GM21423 (cell line): ENCODE data around the gene IPO7.
"Not testable (repeated sequence)": the region's sequence is repeated elsewhere in the genome, so short reads cannot be mapped to it uniquely, and the experiment has no call there.

Source experiments
- ATAC-seq: cut with Tn5 transposase; IDR thresholded peaks from one replicate; pipeline ENCODE4 v1.9.1; 2021; ENCODE audit warnings: mild to moderate bottlenecking, moderate library complexity; ENCODE audit not compliant: unreplicated experiment

IPO7 gene

DNA sequence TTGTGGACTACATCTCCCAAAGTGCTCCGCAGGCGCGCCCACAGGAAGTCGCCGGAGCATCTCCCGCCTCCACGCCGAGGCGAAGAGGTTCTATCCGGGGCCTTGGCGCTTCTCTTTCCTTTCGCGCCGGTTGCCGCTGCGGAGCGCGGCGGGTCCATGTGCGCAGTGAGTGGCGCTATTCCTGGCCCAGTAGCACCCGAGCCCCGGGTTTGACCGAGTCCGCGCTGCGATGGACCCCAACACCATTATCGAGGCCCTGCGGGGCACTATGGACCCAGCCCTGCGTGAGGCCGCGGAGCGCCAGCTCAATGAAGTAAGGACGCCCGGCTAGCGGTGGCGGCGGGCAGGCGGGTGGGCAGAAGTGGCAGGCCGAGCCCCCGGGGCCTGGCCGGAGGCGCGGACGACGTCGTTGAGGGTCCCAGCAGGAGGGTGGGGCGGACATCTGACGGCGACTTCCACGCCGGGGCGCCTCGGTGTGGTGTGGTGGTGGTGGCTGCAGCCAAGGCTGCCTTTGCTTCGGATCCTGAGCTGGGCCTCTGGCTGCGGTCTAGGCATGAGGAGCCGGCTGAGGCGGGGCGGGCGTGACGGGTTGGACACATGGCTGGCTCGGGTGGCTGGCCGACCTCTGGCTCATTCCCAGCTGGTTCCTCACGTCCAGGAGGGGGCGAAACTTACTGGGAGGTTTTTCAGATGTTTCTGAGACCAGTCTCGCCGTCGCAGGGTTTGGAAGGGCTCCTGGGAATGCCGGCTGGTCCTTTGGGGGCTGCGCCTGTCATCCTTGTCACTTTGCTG, at the start of gene IPO7:
Gene IPO7, plus strand, starts transcription at position 118 of the 792 bp plus-strand sequence. Its CDS starts 112 bp downstream, at position 230.
- ATAC-seq = peak; percentile 94

- ATAC-seq = no peak
Observed at GRCh38 chr11:9341638-9342178, 42.7 kb upstream of the IPO7 start.

- no peak for ATAC-seq
Observed at GRCh38 chr11:9344061-9344680, 40.3 kb upstream of the IPO7 start.

DNA sequence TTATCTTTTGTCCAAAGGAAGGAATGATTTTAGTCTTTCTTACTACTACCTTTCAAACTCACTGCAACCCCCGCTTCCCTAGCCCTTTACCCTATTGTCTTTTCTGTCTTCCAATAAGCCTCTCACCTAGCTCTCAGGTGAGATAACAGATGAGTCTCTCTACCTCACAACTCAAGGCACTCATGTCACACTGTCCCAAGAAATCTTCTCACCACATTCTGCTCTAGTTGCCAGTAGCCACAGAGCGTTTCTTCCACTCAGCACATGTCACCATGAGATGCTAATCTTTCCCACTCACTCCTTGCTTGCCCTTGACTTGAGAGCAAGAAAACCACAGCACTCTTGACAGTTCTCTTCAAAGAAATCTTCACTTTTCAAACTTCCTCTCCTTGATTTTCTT, 37.4 kb upstream of the IPO7 start:
- no peak for ATAC-seq

- not testable (repeated sequence) for ATAC-seq
Observed at GRCh38 chr11:9347779-9348178, 36.7 kb upstream of the IPO7 start.

DNA sequence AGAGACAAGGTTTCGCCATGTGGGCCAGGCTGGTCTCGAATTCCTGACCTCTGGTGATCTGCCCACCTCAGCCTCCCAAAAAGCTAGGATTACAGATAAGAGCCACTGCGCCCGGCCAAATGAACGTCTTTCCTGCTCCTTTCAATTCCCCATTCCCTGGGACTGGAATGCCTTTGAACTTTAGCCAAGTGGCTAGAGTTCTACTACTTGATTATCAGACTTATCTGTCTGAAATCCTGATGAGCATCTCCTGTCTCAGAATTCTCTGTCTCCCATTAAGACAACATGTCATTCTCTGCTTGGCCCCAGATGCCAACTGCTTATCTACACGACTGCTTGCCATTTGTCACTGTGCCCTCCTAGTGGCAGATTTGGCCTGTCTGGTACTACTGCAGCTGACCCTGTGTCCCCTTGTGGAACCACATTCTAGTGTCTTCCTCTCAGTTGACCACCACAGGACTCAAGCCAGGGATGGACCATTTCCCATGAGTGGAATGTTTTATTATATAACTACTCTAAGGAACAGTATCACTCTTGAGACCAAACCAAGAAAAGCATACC, 33.1 kb upstream of the IPO7 start:
- ATAC-seq = no peak

- ATAC-seq = no peak
Observed at GRCh38 chr11:9357041-9357440, 27.4 kb upstream of the IPO7 start.

GRCh38 chr11:9360862-9361622, 23.4 kb upstream of the IPO7 start:
- not testable (repeated sequence) for ATAC-seq

DNA sequence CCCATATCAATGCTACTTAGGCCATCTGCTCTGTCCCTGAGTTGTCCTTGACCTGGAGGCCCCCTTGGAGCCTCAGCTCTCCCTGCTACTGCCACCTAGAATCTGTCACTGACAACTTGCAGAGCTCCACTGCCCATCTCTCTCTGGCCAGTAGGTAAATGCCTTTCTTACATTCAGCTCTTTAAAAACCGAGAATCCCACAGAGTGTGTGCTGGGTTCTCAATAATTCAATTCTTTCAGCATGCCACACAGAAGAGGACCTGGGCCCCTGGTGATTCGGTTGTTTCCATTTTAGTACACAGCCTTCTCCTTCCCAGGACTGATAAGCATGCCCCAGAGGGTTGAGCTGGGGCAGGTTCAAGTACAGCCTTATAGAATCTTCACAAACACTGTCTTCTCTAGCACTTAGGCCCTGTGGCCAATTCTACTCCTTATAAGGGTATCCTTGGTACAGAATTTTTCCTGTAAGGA, 22.0 kb upstream of the IPO7 start:
- no peak for ATAC-seq

GRCh38 chr11:9363954-9364912, 20.2 kb upstream of the IPO7 start:
- peak; percentile 96 for ATAC-seq

DNA sequence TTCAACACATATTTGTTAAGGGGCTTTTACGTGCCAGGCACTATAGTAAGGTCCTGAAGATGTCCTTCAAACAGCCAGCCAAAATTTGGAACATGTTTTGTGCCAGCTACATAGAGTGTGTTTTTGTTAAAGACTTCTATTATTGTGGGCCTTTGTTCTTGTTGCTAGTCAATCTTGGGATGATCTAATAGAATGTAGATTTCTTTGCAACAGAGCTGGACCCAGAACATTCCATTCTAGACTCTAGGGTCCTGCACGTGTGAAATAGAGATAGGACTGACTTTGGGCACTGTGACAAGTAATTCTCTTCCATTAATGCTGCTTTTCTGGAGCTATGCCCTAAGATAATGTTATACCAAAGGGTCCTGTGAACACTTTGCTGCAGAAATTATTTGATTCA, 16.9 kb upstream of the IPO7 start:
- no peak for ATAC-seq

DNA sequence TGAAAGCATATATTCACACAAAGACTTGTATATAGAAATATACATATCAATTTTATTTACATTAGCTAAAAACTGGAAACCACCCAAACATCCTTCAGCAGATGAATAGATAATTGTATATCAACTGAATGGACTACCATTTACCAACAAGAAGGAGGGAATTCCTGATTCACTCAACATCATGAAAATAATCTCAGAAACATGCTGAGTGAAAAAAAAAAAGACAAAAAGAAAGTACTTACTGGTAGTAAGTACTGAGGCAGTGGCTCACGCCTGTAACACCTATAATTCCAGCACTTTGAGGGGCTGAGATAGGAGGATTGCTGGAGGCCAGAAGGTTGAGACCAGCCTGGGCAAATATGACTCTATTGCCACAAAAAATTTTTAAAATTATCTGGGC, 7.4 kb upstream of the IPO7 start:
- ATAC-seq = no peak

GRCh38 chr11:9379041-9379440, 5.4 kb upstream of the IPO7 start:
- ATAC-seq = no peak

DNA sequence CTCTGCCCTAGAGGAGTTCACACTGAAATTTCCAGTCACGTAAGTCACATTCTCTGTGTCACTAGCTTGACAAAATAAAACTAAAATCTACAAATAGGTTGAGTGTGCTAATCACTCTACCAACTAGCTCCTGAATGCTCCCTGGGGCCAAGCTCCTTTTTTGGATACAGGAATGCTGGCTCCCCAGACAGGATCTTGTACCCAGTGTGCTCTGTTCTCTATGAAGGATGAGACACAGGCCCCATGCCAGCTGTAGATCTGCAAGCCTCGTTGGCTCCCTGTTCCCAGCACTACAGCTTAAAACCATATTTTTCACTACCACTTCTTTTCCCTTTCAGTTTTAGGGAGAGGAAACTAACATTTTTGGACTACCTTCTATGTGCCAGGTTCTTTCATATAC, 3.7 kb upstream of the IPO7 start:
- no peak for ATAC-seq

DNA sequence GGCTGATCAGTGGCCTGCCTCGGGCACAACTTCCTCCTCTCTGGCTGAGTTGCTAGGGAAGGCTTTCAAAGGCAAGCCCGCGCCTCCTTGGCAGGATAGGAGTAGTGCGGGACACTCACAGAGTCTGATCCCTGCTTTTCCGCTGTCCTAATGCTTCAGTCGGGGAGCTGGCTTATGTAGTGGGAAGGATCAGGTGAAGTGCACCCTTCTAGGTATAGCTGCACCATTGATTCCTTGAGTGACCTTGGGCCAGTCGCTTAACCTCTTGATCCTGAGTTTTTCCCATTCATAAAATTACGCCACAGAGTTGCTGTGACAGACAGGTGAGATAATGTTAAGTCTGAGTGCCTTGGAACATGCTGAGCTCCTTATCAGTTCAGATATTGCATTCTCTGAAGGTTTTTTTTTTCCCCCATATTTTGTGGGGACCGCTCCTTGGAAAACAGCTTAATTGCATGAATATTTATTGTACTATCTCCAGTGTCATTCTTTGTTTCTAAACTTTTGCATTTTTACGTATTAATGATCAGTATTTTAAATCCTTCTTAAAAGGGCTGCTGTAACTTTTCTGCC, 961 bp downstream of the IPO7 start:
- ATAC-seq = peak; percentile 18

GRCh38 chr11:9386086-9386485, 1.6 kb downstream of the IPO7 start:
- ATAC-seq = no peak

DNA sequence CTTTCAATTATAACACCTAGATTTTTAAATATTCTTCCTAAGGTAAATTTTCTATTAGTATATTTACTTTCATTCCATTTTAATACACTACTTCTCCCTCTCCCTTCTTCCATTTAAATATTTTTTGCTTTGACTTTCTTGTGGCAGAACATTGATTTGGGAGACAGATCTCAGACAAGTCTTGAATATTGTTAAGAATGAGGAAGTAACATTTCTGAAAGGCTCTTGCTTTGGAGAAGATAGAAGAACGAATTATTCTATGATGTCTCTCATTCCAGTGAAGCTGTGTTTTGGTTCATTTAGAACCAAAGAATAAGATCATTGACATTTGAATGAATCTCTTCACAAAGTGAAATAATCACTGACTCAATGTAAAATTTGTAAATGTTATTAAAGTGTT, 2.4 kb downstream of the IPO7 start:
- ATAC-seq = no peak

DNA sequence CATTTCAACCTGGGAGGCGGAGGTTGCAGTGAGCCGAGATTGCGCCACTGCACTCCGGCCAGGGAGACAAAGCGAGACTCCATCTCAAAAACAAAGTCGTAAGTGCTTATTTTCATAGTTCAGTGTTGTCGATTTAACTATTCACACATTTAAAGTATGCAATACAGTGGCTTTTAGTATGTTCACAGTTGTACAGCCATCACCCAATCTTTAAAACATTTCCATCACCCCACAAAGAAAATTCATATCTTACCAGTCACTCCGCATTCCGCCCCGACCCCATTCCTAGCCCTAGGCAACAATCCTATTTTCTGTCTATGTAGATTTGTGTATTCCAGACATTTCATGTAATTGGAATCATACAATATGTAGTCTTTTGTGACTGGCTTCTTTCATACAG, 11.9 kb downstream of the IPO7 start:
- no peak for ATAC-seq

- ATAC-seq = peak; percentile 57
Observed at GRCh38 chr11:9396752-9397151, 12.3 kb downstream of the IPO7 start.
